ENCODE data around the gene TIGAR. TPM values are rescaled to one million over a fixed set of nuclear protein-coding genes. Genes with fewer than 3 reads are reported as not detected.

Gene TIGAR
- total RNA-seq, 1 experiment from 2014 or later = 42.7 TPM

DNA sequence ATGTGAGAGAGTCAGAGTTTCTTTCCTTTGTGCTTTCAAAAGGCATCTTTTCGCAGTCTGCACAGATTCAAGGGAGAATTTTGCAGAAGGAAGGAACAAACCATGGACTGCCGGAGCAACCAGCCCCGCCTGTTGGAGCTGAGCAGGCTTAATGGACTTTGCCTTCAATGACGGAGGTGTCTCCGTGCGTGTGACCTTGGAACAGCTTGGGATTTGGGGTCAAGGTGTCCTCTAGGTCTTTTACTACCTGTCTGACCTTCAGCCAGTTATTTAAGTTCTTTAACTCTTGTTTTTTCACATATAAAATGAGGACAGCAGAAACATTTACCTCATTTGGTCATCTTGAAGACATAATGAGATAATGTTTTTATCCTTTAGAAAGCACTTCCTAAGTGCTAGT, 54.4 kb downstream of the TIGAR start:
- Histone ChIP-seq H3K27me3 (replicated peaks; ENCODE audit: control insufficient read depth, insufficient read depth, low read length) (no peaks in the 10 kb centered on the region), H3K9me3 (no peaks in the 10 kb centered on the region), H3K36me3 (ENCODE audit: control insufficient read depth, insufficient read depth, low read length) (no peaks in the 10 kb centered on the region), H3K4me1 (peaks cover 12% of the 10 kb centered on the region), H3K4me3 (ENCODE audit: low read depth, low read length) (no peak overlapping the region)
- ChIA-PET POLR2A (no interaction called here), CTCF (no interaction called here)
- H3K27ac Mint-ChIP-seq (ENCODE audit: unreplicated experiment) = no peak overlapping the region
- intact Hi-C loops (cut with micrococcal nuclease; ENCODE audit: unreplicated experiment) = no loop called here
- TF ChIP-seq, protein P1, sequence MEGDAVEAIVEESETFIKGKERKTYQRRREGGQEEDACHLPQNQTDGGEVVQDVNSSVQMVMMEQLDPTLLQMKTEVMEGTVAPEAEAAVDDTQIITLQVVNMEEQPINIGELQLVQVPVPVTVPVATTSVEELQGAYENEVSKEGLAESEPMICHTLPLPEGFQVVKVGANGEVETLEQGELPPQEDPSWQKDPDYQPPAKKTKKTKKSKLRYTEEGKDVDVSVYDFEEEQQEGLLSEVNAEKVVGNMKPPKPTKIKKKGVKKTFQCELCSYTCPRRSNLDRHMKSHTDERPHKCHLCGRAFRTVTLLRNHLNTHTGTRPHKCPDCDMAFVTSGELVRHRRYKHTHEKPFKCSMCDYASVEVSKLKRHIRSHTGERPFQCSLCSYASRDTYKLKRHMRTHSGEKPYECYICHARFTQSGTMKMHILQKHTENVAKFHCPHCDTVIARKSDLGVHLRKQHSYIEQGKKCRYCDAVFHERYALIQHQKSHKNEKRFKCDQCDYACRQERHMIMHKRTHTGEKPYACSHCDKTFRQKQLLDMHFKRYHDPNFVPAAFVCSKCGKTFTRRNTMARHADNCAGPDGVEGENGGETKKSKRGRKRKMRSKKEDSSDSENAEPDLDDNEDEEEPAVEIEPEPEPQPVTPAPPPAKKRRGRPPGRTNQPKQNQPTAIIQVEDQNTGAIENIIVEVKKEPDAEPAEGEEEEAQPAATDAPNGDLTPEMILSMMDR (IDR thresholded peaks at IDR 0.05; ENCODE audit: insufficient read depth in 1 of 2, low read depth in 1 of 2, low read length in 1 of 2, severe bottlenecking in 1 of 2, unreplicated experiment in 1 of 2) = no peak
- H3K4me1 Mint-ChIP-seq (ENCODE audit: low read depth, unreplicated experiment) = peaks cover 9% of the 10 kb centered on the region
- no peak for DNase-seq
- H3K9me3 Mint-ChIP-seq (ENCODE audit: unreplicated experiment) = no peaks in the 10 kb centered on the region
- no peak overlapping the region for H3K4me3 Mint-ChIP-seq (ENCODE audit: unreplicated experiment)
- peaks cover 9% of the 10 kb centered on the region for H3K27me3 Mint-ChIP-seq (ENCODE audit: insufficient read depth, unreplicated experiment)
- no TSS peak for BruUV-seq (replicated peaks)
- no peaks in the 10 kb centered on the region for H3K36me3 Mint-ChIP-seq (ENCODE audit: insufficient read depth, unreplicated experiment)

GRCh38 chr12:4378772-4379171, 57.8 kb downstream of the TIGAR start:
- H3K27me3 Mint-ChIP-seq (ENCODE audit: insufficient read depth, unreplicated experiment) = peaks cover 4% of the 10 kb centered on the region
- peaks cover 9% of the 10 kb centered on the region for H3K4me1 Mint-ChIP-seq (ENCODE audit: low read depth, unreplicated experiment)
- H3K27me3 ChIP-seq (replicated peaks; ENCODE audit: control insufficient read depth, insufficient read depth, low read length) = no peaks in the 10 kb centered on the region
- H3K36me3 Mint-ChIP-seq (ENCODE audit: insufficient read depth, unreplicated experiment) = no peaks in the 10 kb centered on the region
- intact Hi-C loops (cut with micrococcal nuclease; ENCODE audit: unreplicated experiment) = no loop called here
- TF ChIP-seq, protein P1 (IDR thresholded peaks at IDR 0.05; ENCODE audit: insufficient read depth in 1 of 2, low read depth in 1 of 2, low read length in 1 of 2, severe bottlenecking in 1 of 2, unreplicated experiment in 1 of 2) = no peak
- peak overlapping the region; percentile 4 for H3K4me3 Mint-ChIP-seq (ENCODE audit: unreplicated experiment)
- BruUV-seq (replicated peaks) = no TSS peak
- no peaks in the 10 kb centered on the region for H3K9me3 Mint-ChIP-seq (ENCODE audit: unreplicated experiment)
- ChIA-PET POLR2A (no interaction called here), CTCF (no interaction called here)
- H3K4me1 ChIP-seq = peaks cover 12% of the 10 kb centered on the region
- no peaks in the 10 kb centered on the region for H3K36me3 ChIP-seq (ENCODE audit: control insufficient read depth, insufficient read depth, low read length)
- no peak overlapping the region for H3K27ac Mint-ChIP-seq (ENCODE audit: unreplicated experiment)
- no peaks in the 10 kb centered on the region for H3K9me3 ChIP-seq
- no peak overlapping the region for H3K4me3 ChIP-seq (ENCODE audit: low read depth, low read length)
- DNase-seq = no peak

DNA sequence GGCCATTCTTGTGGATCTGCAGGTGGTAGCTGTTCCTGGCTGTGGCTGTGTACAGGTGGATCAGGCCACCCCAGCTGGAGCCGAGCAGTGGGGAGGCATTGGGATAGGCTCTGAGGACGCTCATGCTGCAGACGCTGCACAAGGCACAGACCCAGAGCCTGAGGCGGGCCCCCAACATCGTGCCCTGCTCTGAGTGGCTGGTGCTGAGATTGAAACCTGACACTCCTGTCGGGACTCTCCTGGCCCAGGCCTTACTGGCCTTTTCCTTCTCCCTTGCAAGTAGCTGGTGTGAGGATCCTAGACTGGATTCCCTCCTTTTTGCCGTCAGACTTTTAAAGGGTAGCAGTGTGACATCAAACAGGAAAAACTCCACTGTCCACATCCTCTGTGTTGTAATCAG, 58.4 kb downstream of the TIGAR start, which contains the start of gene FGF23:
Gene FGF23 (minus strand): TSS at position 308 of the 400 bp plus-strand sequence. CDS start 130 bp downstream, at position 178.
- H3K27me3 Mint-ChIP-seq (ENCODE audit: insufficient read depth, unreplicated experiment) = no peaks in the 10 kb centered on the region
- Histone ChIP-seq H3K9me3 (no peaks in the 10 kb centered on the region), H3K36me3 (ENCODE audit: control insufficient read depth, insufficient read depth, low read length) (no peaks in the 10 kb centered on the region), H3K4me1 (peaks cover 12% of the 10 kb centered on the region), H3K27me3 (replicated peaks; ENCODE audit: control insufficient read depth, insufficient read depth, low read length) (no peaks in the 10 kb centered on the region), H3K4me3 (ENCODE audit: low read depth, low read length) (no peak within 1 kb of the TSS)
- ChIA-PET CTCF (no interaction called here), POLR2A (no interaction called here)
- no TSS peak for BruUV-seq (replicated peaks)
- H3K27ac Mint-ChIP-seq (ENCODE audit: unreplicated experiment) = no peak within 1 kb of the TSS
- H3K9me3 Mint-ChIP-seq (ENCODE audit: unreplicated experiment) = no peaks in the 10 kb centered on the region
- intact Hi-C loops (cut with micrococcal nuclease; ENCODE audit: unreplicated experiment) = no loop called here
- DNase-seq = peak; percentile 36 to 59
- TF ChIP-seq, protein P1 (IDR thresholded peaks at IDR 0.05; ENCODE audit: insufficient read depth in 1 of 2, low read depth in 1 of 2, low read length in 1 of 2, severe bottlenecking in 1 of 2, unreplicated experiment in 1 of 2) = no peak
- peaks cover 9% of the 10 kb centered on the region for H3K4me1 Mint-ChIP-seq (ENCODE audit: low read depth, unreplicated experiment)
- H3K4me3 Mint-ChIP-seq (ENCODE audit: unreplicated experiment) = peak within 1 kb of the TSS; percentile 4
- H3K36me3 Mint-ChIP-seq (ENCODE audit: insufficient read depth, unreplicated experiment) = no peaks in the 10 kb centered on the region

All from Caco-2 (cell line).